C4-2B (cell line): ENCODE results near the gene SGO1.

Source experiments
- ZFX ChIP-seq: fragments of 450-650 bp; IDR thresholded peaks from 2 replicates; pipeline ENCODE4 v1.6.1; 2017
- TF ChIP-seq, protein P1 (sequence below): fragments of 450-650 bp; conservative IDR thresholded peaks from 2 replicates; pipeline ENCODE4 v1.5.1; 2017; ENCODE audit warnings: mild to moderate bottlenecking

DNA sequence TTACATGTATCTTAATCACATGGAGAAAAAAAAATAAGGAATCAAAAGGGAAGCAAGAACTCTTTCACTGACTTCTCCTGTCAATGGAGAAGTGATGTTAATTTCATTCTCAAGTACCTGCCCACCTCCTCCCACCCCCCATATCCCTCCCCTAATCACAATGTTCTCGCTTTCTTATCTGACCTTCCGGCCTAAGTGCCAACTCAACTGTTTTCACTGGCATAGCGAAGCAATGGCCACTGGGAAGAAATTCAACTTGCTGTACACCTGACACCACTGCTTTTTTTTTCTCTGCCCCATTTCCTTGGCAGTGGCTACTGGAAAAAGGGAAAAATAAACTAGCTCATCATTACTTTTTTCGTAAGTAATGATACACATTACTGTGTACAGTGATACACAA, 3.8 kb downstream of the SGO1 start:
- TF ChIP-seq, protein P1, sequence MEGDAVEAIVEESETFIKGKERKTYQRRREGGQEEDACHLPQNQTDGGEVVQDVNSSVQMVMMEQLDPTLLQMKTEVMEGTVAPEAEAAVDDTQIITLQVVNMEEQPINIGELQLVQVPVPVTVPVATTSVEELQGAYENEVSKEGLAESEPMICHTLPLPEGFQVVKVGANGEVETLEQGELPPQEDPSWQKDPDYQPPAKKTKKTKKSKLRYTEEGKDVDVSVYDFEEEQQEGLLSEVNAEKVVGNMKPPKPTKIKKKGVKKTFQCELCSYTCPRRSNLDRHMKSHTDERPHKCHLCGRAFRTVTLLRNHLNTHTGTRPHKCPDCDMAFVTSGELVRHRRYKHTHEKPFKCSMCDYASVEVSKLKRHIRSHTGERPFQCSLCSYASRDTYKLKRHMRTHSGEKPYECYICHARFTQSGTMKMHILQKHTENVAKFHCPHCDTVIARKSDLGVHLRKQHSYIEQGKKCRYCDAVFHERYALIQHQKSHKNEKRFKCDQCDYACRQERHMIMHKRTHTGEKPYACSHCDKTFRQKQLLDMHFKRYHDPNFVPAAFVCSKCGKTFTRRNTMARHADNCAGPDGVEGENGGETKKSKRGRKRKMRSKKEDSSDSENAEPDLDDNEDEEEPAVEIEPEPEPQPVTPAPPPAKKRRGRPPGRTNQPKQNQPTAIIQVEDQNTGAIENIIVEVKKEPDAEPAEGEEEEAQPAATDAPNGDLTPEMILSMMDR = no peak
- TF ChIP-seq ZFX = no peak
